HG02798 (cell line): Measurements from ENCODE around the gene DENND4C.
A peak's percentile ranks its signal among the peaks of the same experiment; 100 is the strongest.
"Not testable (repeated sequence)": the region's sequence is repeated elsewhere in the genome, so short reads cannot be mapped to it uniquely, and the experiment has no call there.

Experiments
- ATAC-seq: cut with Tn5 transposase; IDR thresholded peaks from one replicate; pipeline ENCODE4 v1.9.1; 2021; ENCODE audit warnings: mild to moderate bottlenecking; ENCODE audit not compliant: unreplicated experiment, poor library complexity

Gene DENND4C

DNA sequence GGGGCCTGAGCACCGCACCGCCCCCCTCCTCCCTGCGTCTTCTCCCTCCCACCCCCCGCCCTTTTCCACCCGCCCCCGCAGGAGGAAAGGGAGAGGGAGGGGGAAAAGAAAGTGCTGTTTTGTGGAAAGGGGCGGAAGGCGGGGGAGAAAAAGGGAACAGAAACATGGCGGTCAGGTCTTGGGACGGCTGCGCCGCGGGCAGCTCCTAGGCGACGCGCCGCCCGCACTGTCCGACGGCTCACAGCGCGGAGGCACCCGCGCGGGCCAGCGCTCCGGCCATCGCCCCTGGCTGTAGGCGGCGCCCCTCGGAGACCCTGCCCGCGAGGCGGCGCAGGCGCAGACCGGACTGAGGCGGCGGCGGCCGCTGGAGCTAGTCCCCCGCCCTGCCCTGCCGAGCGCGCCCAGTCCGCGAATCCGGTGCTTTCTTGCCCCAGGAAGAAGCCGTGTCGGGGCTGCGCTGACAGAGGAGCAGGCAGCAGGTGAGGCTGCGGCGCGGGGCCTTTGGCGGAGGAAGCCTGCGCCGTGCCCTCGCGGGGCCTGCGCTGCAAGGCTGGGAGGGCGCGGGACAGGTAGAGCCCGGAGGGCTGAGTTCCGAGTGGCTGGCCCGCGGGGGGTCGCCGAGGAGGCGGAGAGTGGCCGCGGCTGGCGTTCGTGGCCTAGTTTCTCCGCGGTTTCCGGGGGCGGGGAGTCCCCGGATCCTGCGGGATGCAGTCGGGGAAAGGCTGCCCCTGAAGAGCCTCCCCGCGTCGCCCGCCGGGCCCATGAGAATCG lies at the start of gene DENND4C:
Gene DENND4C (plus strand): TSS at position 339 of the 771 bp plus-strand sequence. CDS start 45,482 bp downstream, outside the sequence.
- peak; percentile 86 for ATAC-seq

DNA sequence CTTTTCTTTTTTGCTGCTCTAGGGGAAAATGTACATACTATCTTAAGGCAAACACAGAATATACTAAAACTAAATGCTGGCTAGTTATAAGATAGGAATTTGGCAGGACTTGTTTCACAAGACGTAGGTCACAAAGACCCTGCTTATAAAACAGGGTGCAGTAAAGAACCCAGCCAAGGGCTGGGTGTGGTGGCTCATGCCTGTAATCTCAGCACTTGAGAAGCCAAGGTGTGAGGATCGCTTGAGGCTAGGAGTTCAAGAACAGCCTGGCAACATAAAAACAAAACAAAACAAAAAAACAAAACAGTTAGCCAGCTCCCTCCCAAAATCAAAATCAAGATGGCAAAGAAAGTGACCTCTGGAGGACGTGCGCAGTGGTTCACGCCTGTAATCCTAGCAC lies 49.5 kb upstream of the DENND4C start:
- ATAC-seq = no peak

DNA sequence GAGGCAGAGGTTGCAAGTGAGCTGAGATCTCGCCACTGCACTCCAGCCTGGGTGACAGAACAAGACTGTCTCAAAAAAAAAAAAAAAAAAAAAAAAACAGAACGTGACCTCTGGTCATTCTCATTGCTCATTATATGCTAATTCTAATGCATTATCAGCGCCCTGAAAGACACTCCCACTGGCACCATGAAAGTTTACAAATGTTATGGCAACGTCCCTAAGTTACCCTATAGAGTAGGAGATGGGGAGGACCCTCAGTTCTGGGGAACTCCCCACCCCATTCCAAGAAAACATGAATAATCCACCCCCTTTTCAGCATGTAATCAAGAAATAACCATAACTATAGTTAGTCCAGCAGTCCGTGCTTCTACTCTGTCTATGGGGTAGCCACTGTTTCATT lies 48.9 kb upstream of the DENND4C start:
- ATAC-seq = no peak

- ATAC-seq = peak; percentile 100
These were observed 46.2 kb upstream of the DENND4C start for GRCh38 chr9:19184144-19184917.

DNA sequence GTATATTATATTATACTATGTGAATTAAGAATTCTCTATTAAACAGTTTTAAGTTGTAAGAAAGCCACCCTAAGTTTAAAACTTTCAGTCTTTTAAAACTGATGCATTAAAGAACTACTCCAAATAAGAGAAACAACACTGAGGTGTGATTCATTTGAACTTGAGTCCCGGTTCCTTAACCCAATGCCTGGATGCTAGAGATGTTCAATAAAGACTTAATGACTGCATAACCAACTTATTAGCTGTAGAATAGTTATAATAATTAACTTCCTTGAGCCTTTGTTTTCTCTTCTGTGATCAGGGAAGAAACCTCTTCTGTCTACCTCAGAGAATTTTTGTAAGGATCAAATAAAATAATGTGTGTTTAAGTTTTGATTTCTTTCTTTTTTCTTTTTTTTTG lies 45.3 kb upstream of the DENND4C start:
- ATAC-seq = no peak

- ATAC-seq = no peak
These were observed 44.3 kb upstream of the DENND4C start for GRCh38 chr9:19186232-19186631.

DNA sequence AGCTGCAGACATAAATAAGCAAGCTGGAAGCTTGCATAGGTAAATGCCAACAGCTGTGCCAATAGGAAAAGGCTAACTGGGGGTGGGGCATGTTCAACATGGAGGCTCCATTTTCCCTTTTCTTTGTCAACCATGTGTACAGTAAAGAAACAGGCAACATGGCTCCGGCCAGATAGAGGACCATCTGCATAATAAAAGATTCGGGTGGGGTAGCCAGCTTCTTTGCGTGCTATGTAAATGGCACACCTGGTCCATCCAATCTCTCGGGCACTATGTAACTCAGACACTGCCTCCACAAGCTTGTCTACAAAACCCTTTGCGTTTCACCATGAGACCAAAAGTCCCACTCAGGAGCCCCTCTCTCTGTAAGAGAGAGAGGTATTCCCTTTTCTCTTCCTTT lies 41.7 kb upstream of the DENND4C start:
- ATAC-seq = no peak

DNA sequence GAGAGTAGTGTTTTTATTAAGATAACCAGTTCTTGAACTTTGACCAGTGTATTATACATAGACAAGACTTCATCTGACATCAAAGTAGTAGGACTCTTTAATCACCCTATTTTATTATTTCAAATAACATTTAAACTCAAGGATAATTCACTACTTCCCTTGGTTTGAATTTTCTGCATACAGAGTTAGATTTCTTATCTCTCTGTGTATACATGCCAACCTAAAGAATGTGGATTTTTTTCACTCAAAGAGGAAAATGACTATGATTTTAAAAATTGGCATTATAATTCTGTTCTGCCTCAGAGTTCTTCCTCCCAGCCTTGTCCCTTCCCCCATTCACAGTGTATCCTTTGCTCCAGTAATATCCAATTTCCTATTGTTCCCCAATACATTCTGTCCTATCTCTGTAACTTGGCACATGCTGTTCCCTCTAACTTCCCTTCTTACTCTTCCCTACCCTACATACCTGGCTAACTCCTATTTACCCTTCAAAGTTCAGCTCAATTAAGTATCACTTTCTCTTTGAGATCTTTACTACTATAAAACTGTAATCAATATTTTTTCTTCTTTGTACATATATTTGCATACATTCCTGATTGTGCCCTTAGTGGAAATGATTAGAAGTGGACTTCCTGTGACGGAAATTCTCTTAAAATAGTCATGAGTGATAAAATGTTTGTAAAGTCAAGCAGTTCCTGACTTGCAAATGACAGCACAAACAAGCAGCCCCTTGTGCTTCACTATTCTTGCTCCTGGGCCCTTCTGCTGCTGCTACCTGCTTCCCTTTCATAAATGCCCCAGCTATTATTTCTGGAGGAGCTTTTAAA lies 38.1 kb upstream of the DENND4C start:
- ATAC-seq = no peak

- no peak for ATAC-seq
These were observed 37.5 kb upstream of the DENND4C start for GRCh38 chr9:19193029-19193324.

DNA sequence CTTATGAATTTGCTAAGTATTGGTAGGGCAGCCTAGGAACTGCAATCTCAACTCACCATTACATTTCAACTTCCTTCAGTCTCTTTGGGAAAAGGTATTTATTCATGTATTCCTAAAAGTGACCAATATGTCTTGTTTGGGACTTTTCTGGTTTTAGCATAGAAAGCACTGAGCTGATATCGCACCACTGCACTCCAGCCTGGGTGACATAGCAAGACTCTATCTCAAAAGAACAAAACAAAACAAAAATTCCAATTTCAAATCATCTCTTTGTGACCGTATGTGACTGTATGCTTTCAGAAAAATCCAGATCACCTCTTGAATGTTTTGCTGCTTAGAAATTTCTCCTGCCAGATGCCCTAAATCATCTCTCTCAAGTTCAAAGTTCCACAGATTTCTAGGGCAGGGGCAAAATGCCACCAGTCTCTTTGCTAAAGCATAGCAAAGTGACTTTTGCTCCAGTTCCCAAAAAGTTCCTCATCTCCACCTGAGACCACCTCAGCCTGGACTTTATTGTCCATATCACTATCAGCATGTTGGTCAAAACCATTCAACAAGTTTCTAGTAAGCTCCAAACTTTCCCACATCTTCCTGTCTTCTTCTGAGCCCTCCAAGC lies 37.0 kb upstream of the DENND4C start:
- ATAC-seq = not testable (repeated sequence)

- no peak for ATAC-seq
These were observed 32.1 kb upstream of the DENND4C start for GRCh38 chr9:19198406-19198805.

DNA sequence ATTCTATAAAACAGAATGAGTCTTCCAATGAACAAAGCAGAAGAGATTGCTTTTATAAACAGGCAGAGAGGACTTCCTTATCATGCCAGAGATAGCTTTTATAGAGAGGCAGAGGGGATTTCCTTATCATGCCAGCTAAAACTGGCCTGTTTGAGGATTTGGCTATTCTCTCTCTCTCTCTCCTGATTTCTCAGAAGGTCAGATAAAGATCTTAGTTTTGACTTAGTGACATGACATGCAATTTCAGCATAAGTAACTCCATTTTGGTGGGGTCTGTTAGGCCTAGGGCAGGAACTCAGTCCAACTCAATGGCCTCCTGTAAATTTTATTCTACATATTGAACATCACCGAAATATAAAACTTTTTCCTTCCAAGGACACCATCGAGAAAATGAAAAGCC lies 31.5 kb upstream of the DENND4C start:
- ATAC-seq = no peak

- no peak for ATAC-seq
These were observed 30.3 kb upstream of the DENND4C start for GRCh38 chr9:19200229-19200628.

GRCh38 chr9:19201899-19202891 lies 28.3 kb upstream of the DENND4C start:
- ATAC-seq = no peak

DNA sequence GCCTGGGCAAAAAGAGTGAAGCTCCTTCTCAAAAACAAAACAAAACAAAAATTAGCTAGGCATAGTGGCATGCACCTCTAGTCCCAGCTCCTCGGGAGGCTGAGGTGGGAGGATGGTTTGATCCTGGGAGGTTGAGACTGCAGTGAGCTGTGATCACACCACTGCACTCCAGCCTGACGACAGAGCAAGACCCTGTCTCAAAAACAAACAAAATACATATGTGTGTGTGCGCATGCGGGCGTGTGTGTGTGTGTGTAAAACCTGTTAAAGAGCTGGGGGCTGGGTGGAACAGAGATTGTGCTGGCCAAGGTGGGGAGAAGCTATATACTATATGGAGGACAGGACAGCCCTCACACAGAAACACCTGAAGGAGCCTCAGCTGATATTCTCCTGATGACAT lies 27.4 kb upstream of the DENND4C start:
- no peak for ATAC-seq

GRCh38 chr9:19208653-19209052 lies 21.8 kb upstream of the DENND4C start:
- no peak for ATAC-seq

DNA sequence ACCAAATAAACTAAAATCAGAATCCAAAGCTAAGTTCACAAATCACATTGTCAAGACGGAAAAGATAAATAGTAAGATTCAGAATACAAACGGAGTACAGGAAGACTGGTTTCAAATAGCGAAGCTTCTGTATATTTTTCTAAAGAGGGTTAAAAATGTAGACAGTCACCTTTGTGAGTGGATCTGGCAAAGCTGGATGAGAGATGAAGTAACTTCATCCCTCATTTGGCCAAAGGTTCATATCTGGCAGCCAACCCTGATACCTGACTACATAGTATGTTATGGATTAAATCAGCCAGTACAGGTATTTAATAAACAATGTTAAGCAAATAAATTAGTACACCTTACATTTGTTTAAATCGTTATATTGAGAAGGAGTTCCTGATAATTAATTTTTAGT lies 21.3 kb upstream of the DENND4C start:
- ATAC-seq = no peak

DNA sequence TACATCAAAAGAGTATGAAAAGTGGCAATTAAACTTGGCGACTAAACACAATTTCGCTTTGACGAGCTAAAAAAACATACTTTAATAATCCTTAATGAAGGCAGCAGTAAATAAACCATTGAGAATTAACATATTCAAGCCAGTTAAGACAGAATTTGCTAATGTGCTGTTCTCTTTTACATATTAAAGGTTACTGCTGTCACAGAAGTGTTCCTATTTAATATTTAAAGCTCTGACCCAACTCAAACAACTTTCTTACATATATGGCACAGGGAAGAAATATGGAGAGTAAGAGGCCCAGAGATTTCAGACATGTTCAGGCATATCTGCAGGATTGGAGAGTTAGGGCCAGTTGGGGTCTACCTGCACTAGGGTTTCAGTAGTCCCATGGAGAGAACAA lies 16.7 kb upstream of the DENND4C start:
- no peak for ATAC-seq

- ATAC-seq = no peak
These were observed 14.0 kb upstream of the DENND4C start for GRCh38 chr9:19216466-19216865.
